Endothelial cell of umbilical vein (primary cell): ENCODE measurements around the gene RAB17. TPM values are rescaled to one million over a fixed set of nuclear protein-coding genes. Genes with fewer than 3 reads are reported as not detected.

Experiments
- BruUV-seq: library from RNA; stranded (reverse); fragments of 400-500 nt; replicated peaks from 2 replicates; lab custom pipeline; 2021; lab: Mats Ljungman, UMichigan
- CTCF ChIA-PET: fragments of 300-600, 350-600 bp; sonication (Branson Sonifier 250); formaldehyde crosslinking; loops from one replicate; lab custom pipeline; 2021; ENCODE audit warnings: antibody characterized with exemption, inconsistent platforms; lab: Charles Lee
- POLR2A ChIA-PET: fragments of 300-600, 350-600 bp; sonication (Branson Sonifier 250); formaldehyde crosslinking; loops from one replicate; lab custom pipeline; 2021; ENCODE audit warnings: antibody characterized with exemption, inconsistent platforms; lab: Charles Lee
- DNase-seq: peaks from one replicate; pipeline ENCODE4 v3.0.0-alpha.2; 2011; ENCODE audit warnings: low read depth, low spot score
- FAIRE-seq: peaks from 2 replicates; lab custom pipeline; 2011; peaks lifted over from hg19 to GRCh38; lab: Jason Lieb, UNC
- H2AFZ ChIP-seq: 2 replicates; pipeline ENCODE4 v1.6.0; 2012; ENCODE audit warnings: low read depth, low read length, control low read depth, inconsistent platforms
- H3K27ac ChIP-seq: 2 replicates; pipeline ENCODE4 v1.5.1; 2011; ENCODE audit warnings: low read depth, mild to moderate bottlenecking, control low read depth, low read length, moderate library complexity; ENCODE audit not compliant: insufficient read depth
- H3K27me3 ChIP-seq, 2 experiments: 2 replicates each; pipeline versions ENCODE4 v1.6.0 to v1.6.1; 2011; ENCODE audit warnings: low read length in 2 of 2, mixed read lengths in 1 of 2; ENCODE audit not compliant: control insufficient read depth in 2 of 2, insufficient read depth in 2 of 2
- H3K36me3 ChIP-seq, 2 experiments: 2 replicates in 1 of 2; 3 replicates in 1 of 2; pipeline ENCODE4 v1.5.1; 2011; ENCODE audit warnings: low read length in 2 of 2, mild to moderate bottlenecking in 1 of 2, moderate library complexity in 1 of 2; ENCODE audit not compliant: control insufficient read depth in 2 of 2, insufficient read depth in 2 of 2; ENCODE audit errors: extremely low read depth in 1 of 2
- H3K4me1 ChIP-seq: 3 replicates; pipeline ENCODE4 v1.5.1; 2011; ENCODE audit warnings: mild to moderate bottlenecking, low read length; ENCODE audit not compliant: control insufficient read depth, insufficient read depth; ENCODE audit errors: extremely low read depth
- H3K4me2 ChIP-seq: 2 replicates; pipeline ENCODE4 v1.6.1; 2011; ENCODE audit warnings: low read length, control low read depth, mixed read lengths; ENCODE audit not compliant: insufficient read depth
- H3K4me3 ChIP-seq, 3 experiments: fragments of 200-600 bp in 1 of 3; sonication (generic), shearing (Covaris generic) in 1 of 3; replicated peaks in 1 of 3; 2 replicates each; pipeline ENCODE4 v1.5.1; 2011 to 2016; ENCODE audit warnings: control low read depth in 3 of 3, low read length in 3 of 3, mild to moderate bottlenecking in 2 of 3, inconsistent platforms in 1 of 3, low read depth in 1 of 3, moderate library complexity in 1 of 3; ENCODE audit not compliant: insufficient read depth in 1 of 3
- H3K79me2 ChIP-seq: 2 replicates; pipeline ENCODE4 v1.6.0; 2012; ENCODE audit warnings: low read length, inconsistent platforms; ENCODE audit not compliant: control insufficient read depth, insufficient read depth
- H3K9ac ChIP-seq: replicated peaks from 2 replicates; pipeline ENCODE3; 2011; ENCODE audit warnings: low read length, control low read depth; ENCODE audit not compliant: insufficient read depth; ENCODE audit errors: extremely low read depth
- H3K9me1 ChIP-seq: replicated peaks from 3 replicates; pipeline ENCODE4 v1.6.0; 2011; ENCODE audit warnings: mild to moderate bottlenecking, low read length; ENCODE audit not compliant: control insufficient read depth, insufficient read depth; ENCODE audit errors: extremely low read depth
- H3K9me3 ChIP-seq: replicated peaks from 2 replicates; pipeline ENCODE4 v1.5.1; 2012; ENCODE audit warnings: low read length, inconsistent platforms; ENCODE audit not compliant: control insufficient read depth, insufficient read depth
- H4K20me1 ChIP-seq: replicated peaks from 2 replicates; pipeline ENCODE3; 2011; ENCODE audit warnings: mild to moderate bottlenecking, low read length; ENCODE audit not compliant: control insufficient read depth, insufficient read depth; ENCODE audit errors: extremely low read depth
- EZH2 ChIP-seq: IDR thresholded peaks from 2 replicates; pipeline ENCODE4 v1.6.1; 2012; ENCODE audit warnings: borderline replicate concordance, low read depth, mild to moderate bottlenecking, moderate library complexity, low read length, inconsistent platforms; ENCODE audit not compliant: severe bottlenecking
- FOS ChIP-seq: IDR thresholded peaks from 2 replicates; pipeline ENCODE4 v1.6.1; 2011; ENCODE audit warnings: mild to moderate bottlenecking, low read length, moderate library complexity, borderline replicate concordance; ENCODE audit not compliant: insufficient read depth
- GATA2 ChIP-seq: IDR thresholded peaks from 2 replicates; pipeline ENCODE4 v1.7.0; 2011; ENCODE audit warnings: low read depth, mild to moderate bottlenecking, moderate library complexity, mixed read lengths, low read length; ENCODE audit not compliant: insufficient read length, insufficient read depth
- MYC ChIP-seq: IDR thresholded peaks from one replicate; pipeline ENCODE4 v1.6.1; 2011; ENCODE audit warnings: mild to moderate bottlenecking, low read depth, low read length
- POLR2AphosphoS5 ChIP-seq: IDR thresholded peaks from 2 replicates; pipeline ENCODE4 v1.6.1; 2012; ENCODE audit warnings: low read depth, mild to moderate bottlenecking, control low read depth, low read length, moderate library complexity; ENCODE audit not compliant: insufficient read depth
- dilution Hi-C: fragments of 300-500 bp; cut with MboI; formaldehyde crosslinking; loops from one replicate; pipeline ENCODE4 v1.15.0; 2019; ENCODE audit warnings: low sequenced_read_pairs; ENCODE audit not compliant: extremely low pct_ligation_motif_present
- intact Hi-C: fragments of 100-400 bp; cut with micrococcal nuclease; formaldehyde crosslinking; loops from one replicate; pipeline ENCODE4 v1.10.0; 2022
- polyA plus RNA-seq, 4 experiments: library from polyadenylated mRNA; depleted of rRNA in 3 of 4; stranded (reverse) in 3 of 4; unstranded in 1 of 4; fragments of >200 nt; gene quantifications; 2 replicates each; pipeline versions ENCODE4 v1.2.1 to v1.2.3, GENCODE V29; 2011 to 2012; ENCODE audit warnings: missing spikeins in 1 of 4
- total RNA-seq: library from RNA; stranded (reverse); gene quantifications from 2 replicates; pipeline ENCODE4 v1.2.3, GENCODE V29; 2021
- TF ChIP-seq, protein P1 (sequence below), 2 donors: IDR thresholded peaks; 1 replicate in 1 of 2; 2 replicates in 1 of 2; pipeline ENCODE4 v1.5.1; 2011; ENCODE audit warnings: low read length in 2 of 2, mild to moderate bottlenecking in 2 of 2, moderate library complexity in 2 of 2, control low read depth in 1 of 2, inconsistent platforms in 1 of 2, low read depth in 1 of 2; ENCODE audit not compliant: insufficient read depth in 1 of 2; ENCODE audit errors: extremely low read depth in 1 of 2

Gene RAB17
- total and polyA plus RNA-seq, 2 donors (not counting 3 experiments of a cell fraction or from before 2014, with no cell fraction given): 0.41 to 0.77 TPM

DNA sequence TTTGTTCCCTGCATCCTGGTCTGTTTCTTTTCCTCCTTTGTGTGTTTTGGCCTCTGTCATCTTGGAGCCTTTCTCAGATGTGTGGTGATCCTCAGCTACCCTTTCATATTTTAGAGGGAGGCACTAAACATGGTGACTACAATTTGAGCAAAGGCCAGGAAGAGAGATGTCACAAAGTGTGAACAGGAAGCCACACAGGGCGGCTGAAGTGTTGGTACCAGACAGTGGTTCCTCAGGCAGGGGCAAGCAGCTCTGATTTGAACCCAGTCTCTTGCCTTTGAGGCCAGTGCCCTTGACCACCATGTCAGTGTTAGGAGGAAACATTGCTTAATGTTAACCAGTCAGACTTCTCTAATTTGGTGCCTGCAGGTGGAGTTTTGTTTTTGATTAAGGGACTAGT, 46.0 kb upstream of the RAB17 start:
- CTCF ChIA-PET: no interaction called here
- H2AFZ ChIP-seq: no peak overlapping the region
- DNase-seq: no peak
- FAIRE-seq: no peak
- no peaks in the 10 kb centered on the region for H3K4me1 ChIP-seq
- no peaks in the 10 kb centered on the region for H3K27me3 ChIP-seq
- H3K9me3 ChIP-seq: no peaks in the 10 kb centered on the region
- POLR2A ChIA-PET: no interaction called here
- H3K4me2 ChIP-seq: no peak overlapping the region
- H3K9ac ChIP-seq: no peak overlapping the region
- intact Hi-C loops (no loop called here), dilution Hi-C loops (no loop called here)
- BruUV-seq: no TSS peak
- TF ChIP-seq FOS (no peak), POLR2AphosphoS5 (no peak), GATA2 (no peak), EZH2 (no peak), MYC (no peak)
- TF ChIP-seq, protein P1, sequence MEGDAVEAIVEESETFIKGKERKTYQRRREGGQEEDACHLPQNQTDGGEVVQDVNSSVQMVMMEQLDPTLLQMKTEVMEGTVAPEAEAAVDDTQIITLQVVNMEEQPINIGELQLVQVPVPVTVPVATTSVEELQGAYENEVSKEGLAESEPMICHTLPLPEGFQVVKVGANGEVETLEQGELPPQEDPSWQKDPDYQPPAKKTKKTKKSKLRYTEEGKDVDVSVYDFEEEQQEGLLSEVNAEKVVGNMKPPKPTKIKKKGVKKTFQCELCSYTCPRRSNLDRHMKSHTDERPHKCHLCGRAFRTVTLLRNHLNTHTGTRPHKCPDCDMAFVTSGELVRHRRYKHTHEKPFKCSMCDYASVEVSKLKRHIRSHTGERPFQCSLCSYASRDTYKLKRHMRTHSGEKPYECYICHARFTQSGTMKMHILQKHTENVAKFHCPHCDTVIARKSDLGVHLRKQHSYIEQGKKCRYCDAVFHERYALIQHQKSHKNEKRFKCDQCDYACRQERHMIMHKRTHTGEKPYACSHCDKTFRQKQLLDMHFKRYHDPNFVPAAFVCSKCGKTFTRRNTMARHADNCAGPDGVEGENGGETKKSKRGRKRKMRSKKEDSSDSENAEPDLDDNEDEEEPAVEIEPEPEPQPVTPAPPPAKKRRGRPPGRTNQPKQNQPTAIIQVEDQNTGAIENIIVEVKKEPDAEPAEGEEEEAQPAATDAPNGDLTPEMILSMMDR (IDR thresholded peaks at IDR 0.05; ENCODE audit: extremely low read depth in 1 of 2, insufficient read depth in 1 of 2, low read depth in 1 of 2, low read length in 2 of 2): no peak
- H3K36me3 ChIP-seq: peaks cover 0 to 9% of the 10 kb centered on the region in 2 experiments
- H3K9me1 ChIP-seq: no peaks in the 10 kb centered on the region
- no peaks in the 10 kb centered on the region for H4K20me1 ChIP-seq
- H3K79me2 ChIP-seq: peaks cover 2% of the 10 kb centered on the region
- no peak overlapping the region for H3K27ac ChIP-seq
- no peak overlapping the region for H3K4me3 ChIP-seq
